Neuronal stem cell (in vitro differentiated cells): Measurements from ENCODE around the gene SSMEM1.
"Not testable (repeated sequence)": the region's sequence is repeated elsewhere in the genome, so short reads cannot be mapped to it uniquely, and the experiment has no call there.

Source experiments
- DNase-seq: peaks from one replicate; pipeline ENCODE4 v3.0.0-alpha.2; 2013; ENCODE audit warnings: low spot score
- H2AFZ ChIP-seq: one replicate; pipeline ENCODE4 v1.6.1; 2013; ENCODE audit warnings: mild to moderate bottlenecking, low read length, inconsistent platforms
- H2AK5ac ChIP-seq: 2 replicates; pipeline ENCODE4 v1.6.1; 2013; ENCODE audit warnings: low read depth, mild to moderate bottlenecking, inconsistent platforms, low read length, moderate library complexity, mixed read lengths
- H2BK120ac ChIP-seq: 2 replicates; pipeline ENCODE4 v1.6.1; 2013; ENCODE audit warnings: low read depth, mild to moderate bottlenecking, inconsistent platforms, low read length, moderate library complexity, mixed read lengths
- H2BK12ac ChIP-seq: one replicate; pipeline ENCODE4 v1.6.1; 2013; ENCODE audit warnings: low read length, inconsistent platforms
- H2BK15ac ChIP-seq: 2 replicates; pipeline ENCODE4 v1.6.1; 2013; ENCODE audit warnings: mild to moderate bottlenecking, low read length, inconsistent platforms, mixed read lengths
- H2BK5ac ChIP-seq: one replicate; pipeline ENCODE4 v1.6.1; 2013; ENCODE audit warnings: inconsistent platforms, mild to moderate bottlenecking, low read length, moderate library complexity
- H3K14ac ChIP-seq: one replicate; pipeline ENCODE4 v1.6.1; 2013; ENCODE audit warnings: low read length, inconsistent platforms
- H3K18ac ChIP-seq: 2 replicates; pipeline ENCODE4 v1.6.1; 2013; ENCODE audit warnings: low read length, inconsistent platforms
- H3K23ac ChIP-seq: 2 replicates; pipeline ENCODE4 v1.6.1; 2013; ENCODE audit warnings: low read depth, mild to moderate bottlenecking, mixed read lengths, low read length, inconsistent platforms; ENCODE audit not compliant: poor library complexity
- H3K27ac ChIP-seq: replicated peaks from 3 replicates; pipeline ENCODE4 v1.5.1; 2013; ENCODE audit warnings: low read length, inconsistent platforms
- H3K27me3 ChIP-seq, 3 experiments: 2 replicates each; pipeline ENCODE4 v1.6.1; 2013; ENCODE audit warnings: low read length in 3 of 3, mild to moderate bottlenecking in 2 of 3, inconsistent platforms in 1 of 3, low read depth in 1 of 3, mixed read lengths in 1 of 3, moderate library complexity in 1 of 3; ENCODE audit not compliant: control insufficient read depth in 3 of 3, insufficient read depth in 3 of 3
- H3K36me3 ChIP-seq, 2 donors: replicated peaks in 1 of 2; 2 replicates each; pipeline ENCODE4 v1.6.1; 2013; ENCODE audit warnings: low read length in 2 of 2; ENCODE audit not compliant: control insufficient read depth in 2 of 2, insufficient read depth in 2 of 2
- H3K4ac ChIP-seq: 2 replicates; pipeline ENCODE4 v1.6.1; 2013; ENCODE audit warnings: inconsistent platforms, mild to moderate bottlenecking, low read length, moderate library complexity
- H3K4me1 ChIP-seq, 2 donors: 1 replicate in 1 of 2; 2 replicates in 1 of 2; pipeline ENCODE4 v1.6.1; 2013; ENCODE audit warnings: low read length in 2 of 2, low read depth in 1 of 2; ENCODE audit not compliant: control insufficient read depth in 2 of 2, insufficient read depth in 1 of 2
- H3K4me2 ChIP-seq: one replicate; pipeline ENCODE4 v1.6.1; 2013; ENCODE audit warnings: mild to moderate bottlenecking, low read length, inconsistent platforms; ENCODE audit not compliant: insufficient read depth, poor library complexity, severe bottlenecking
- H3K4me3 ChIP-seq, 2 donors: 2 replicates each; pipeline ENCODE4 v1.5.1; 2013; ENCODE audit warnings: low read length in 2 of 2, mild to moderate bottlenecking in 2 of 2, inconsistent platforms in 1 of 2, moderate library complexity in 1 of 2
- H3K79me1 ChIP-seq: one replicate; pipeline ENCODE4 v1.6.1; 2013; ENCODE audit warnings: low read depth, mild to moderate bottlenecking, inconsistent platforms, low read length, moderate library complexity
- H3K9ac ChIP-seq: one replicate; pipeline ENCODE4 v1.6.1; 2013; ENCODE audit warnings: mild to moderate bottlenecking, low read depth, low read length, inconsistent platforms; ENCODE audit not compliant: poor library complexity
- H3K9me3 ChIP-seq, 2 donors: replicated peaks in 1 of 2; 2 replicates each; pipeline versions ENCODE3 to v1.6.1; 2013; ENCODE audit warnings: low read length in 2 of 2, mild to moderate bottlenecking in 2 of 2, inconsistent platforms in 1 of 2, low read depth in 1 of 2, mixed read lengths in 1 of 2, moderate library complexity in 1 of 2; ENCODE audit not compliant: control insufficient read depth in 2 of 2, insufficient read depth in 1 of 2
- H4K8ac ChIP-seq: one replicate; pipeline ENCODE4 v1.6.1; 2013; ENCODE audit warnings: low read depth, mild to moderate bottlenecking, inconsistent platforms, low read length, moderate library complexity
- H4K91ac ChIP-seq: one replicate; pipeline ENCODE4 v1.6.1; 2013; ENCODE audit warnings: low read length, low read depth, mild to moderate bottlenecking, inconsistent platforms; ENCODE audit not compliant: poor library complexity
- WGBS, 2 donors: extraction: QIAGEN DNeasy Blood & Tissue Kit; methylation state at CpG; one replicate each; pipeline ENCODE4 v1.1.7; 2013; ENCODE audit warnings: missing lambda C conversion rate in 2 of 2, mixed read lengths in 1 of 2; ENCODE audit not compliant: insufficient read length in 2 of 2, insufficient replicate concordance in 1 of 2; ENCODE audit errors: extremely low coverage in 2 of 2; 5-methylcytosine and 5-hydroxymethylcytosine counted together

Gene SSMEM1

GRCh38 chr7:130181263-130181605 is 26.4 kb upstream of the SSMEM1 start:
- no peaks in the 10 kb centered on the region for H3K4me1 ChIP-seq
- H3K9ac ChIP-seq = no peak overlapping the region
- no peak overlapping the region for H2AFZ ChIP-seq
- H2BK15ac ChIP-seq = no peak overlapping the region
- no peak overlapping the region for H3K23ac ChIP-seq
- H3K27me3 ChIP-seq = no peaks in the 10 kb centered on the region
- no peak for DNase-seq
- no peak overlapping the region for H3K4me3 ChIP-seq
- H2BK5ac ChIP-seq = no peak overlapping the region
- no peak overlapping the region for H4K91ac ChIP-seq
- H3K4me2 ChIP-seq = no peak overlapping the region
- WGBS, 2 donors = no CpG with 5 or more reads among the region's 2 CpGs
- no peak overlapping the region for H3K4ac ChIP-seq
- H4K8ac ChIP-seq = no peak overlapping the region
- H3K14ac ChIP-seq = no peak overlapping the region
- H3K18ac ChIP-seq = no peak overlapping the region
- no peak overlapping the region for H3K27ac ChIP-seq
- no peak overlapping the region for H2BK120ac ChIP-seq
- no peak overlapping the region for H2AK5ac ChIP-seq
- H3K36me3 ChIP-seq = peaks cover 14 to 97% of the 10 kb centered on the region in 2 donors
- no peak overlapping the region for H2BK12ac ChIP-seq
- H3K79me1 ChIP-seq = no peaks in the 10 kb centered on the region
- H3K9me3 ChIP-seq = no peaks in the 10 kb centered on the region

DNA sequence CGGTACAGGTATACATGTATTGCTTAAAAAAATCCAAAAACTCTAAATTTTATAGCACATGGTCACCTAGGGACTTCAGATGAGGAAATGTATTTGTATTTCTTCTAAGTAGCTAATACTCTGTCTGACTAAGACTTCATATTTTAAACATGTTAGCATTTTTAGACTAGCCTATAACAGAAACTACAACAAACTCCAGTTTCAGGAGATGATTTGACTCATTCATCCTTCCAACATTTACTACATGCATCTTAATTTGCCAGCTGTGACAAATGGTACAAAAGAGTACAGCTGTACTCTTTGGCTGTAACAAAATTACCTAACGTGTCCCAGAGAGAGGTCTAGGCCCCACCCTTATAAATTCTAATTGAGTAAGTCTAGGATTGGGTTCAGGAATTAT is 24.7 kb upstream of the SSMEM1 start:
- Histone ChIP-seq H3K36me3 (peaks cover 12 to 96% of the 10 kb centered on the region in 2 donors), H2BK12ac (no peak overlapping the region), H3K4me1 (no peaks in the 10 kb centered on the region), H3K23ac (no peak overlapping the region), H2BK120ac (no peak overlapping the region), H3K9ac (no peak overlapping the region), H3K14ac (no peak overlapping the region), H2BK15ac (no peak overlapping the region), H4K91ac (no peak overlapping the region), H3K27me3 (no peaks in the 10 kb centered on the region), H2AK5ac (no peak overlapping the region), H3K9me3 (no peaks in the 10 kb centered on the region), H3K27ac (no peak overlapping the region), H4K8ac (no peak overlapping the region), H2AFZ (no peak overlapping the region), H3K4me3 (no peak overlapping the region), H3K79me1 (no peaks in the 10 kb centered on the region), H3K4me2 (no peak overlapping the region), H3K18ac (no peak overlapping the region), H3K4ac (no peak overlapping the region), H2BK5ac (no peak overlapping the region)
- WGBS, 2 donors = no CpG with 5 or more reads among the region's 2 CpGs
- no peak for DNase-seq

DNA sequence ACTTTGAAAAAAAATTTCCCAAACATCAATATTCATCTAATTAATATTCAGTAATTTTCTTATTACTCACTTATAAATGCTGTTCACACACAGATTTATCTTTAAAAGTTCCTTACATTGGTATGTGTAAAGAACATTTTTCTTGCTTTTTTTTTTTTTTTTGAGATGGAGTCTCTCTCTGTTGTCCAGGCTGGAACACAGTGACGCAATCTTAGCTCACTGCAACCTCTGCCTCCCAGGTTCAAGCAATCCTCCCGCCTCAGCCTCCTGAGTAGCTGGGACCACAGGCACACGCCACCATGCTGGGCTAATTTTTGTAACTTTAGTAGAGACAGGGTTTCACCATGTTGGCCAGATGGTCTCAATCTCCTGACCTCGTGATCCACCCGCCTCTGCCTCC is 23.3 kb upstream of the SSMEM1 start:
- not testable (repeated sequence) for H3K23ac ChIP-seq, H3K9me3 ChIP-seq, H3K4me3 ChIP-seq, H2BK15ac ChIP-seq, H4K8ac ChIP-seq, H3K14ac ChIP-seq, DNase-seq, H3K79me1 ChIP-seq, H3K4ac ChIP-seq, H3K27ac ChIP-seq, H3K4me2 ChIP-seq, H3K4me1 ChIP-seq, H2BK5ac ChIP-seq, H2BK120ac ChIP-seq, H3K9ac ChIP-seq, H2AK5ac ChIP-seq, H4K91ac ChIP-seq, H3K18ac ChIP-seq, H2BK12ac ChIP-seq, H2AFZ ChIP-seq, H3K27me3 ChIP-seq
- H3K36me3 ChIP-seq = peaks cover 8 to 92% of the 10 kb centered on the region in 2 donors
- WGBS, 2 donors = no CpG with 5 or more reads among the region's 5 CpGs

- Histone ChIP-seq H4K91ac (no peak overlapping the region), H3K14ac (no peak overlapping the region), H3K79me1 (no peaks in the 10 kb centered on the region), H2AFZ (no peak overlapping the region), H3K4me1 (no peaks in the 10 kb centered on the region), H3K4ac (no peak overlapping the region), H2AK5ac (no peak overlapping the region), H3K27me3 (no peaks in the 10 kb centered on the region), H2BK15ac (no peak overlapping the region), H4K8ac (no peak overlapping the region), H3K9me3 (no peaks in the 10 kb centered on the region), H3K9ac (no peak overlapping the region), H2BK120ac (no peak overlapping the region), H3K18ac (no peak overlapping the region), H3K23ac (no peak overlapping the region), H2BK5ac (no peak overlapping the region), H3K27ac (no peak overlapping the region), H3K4me2 (no peak overlapping the region), H3K4me3 (no peak overlapping the region), H2BK12ac (no peak overlapping the region), H3K36me3 (peaks cover 6 to 92% of the 10 kb centered on the region in 2 donors)
- no peak for DNase-seq
- no CpG with 5 or more reads among the region's 2 CpGs for WGBS, 2 donors
Observed at GRCh38 chr7:130187360-130187759, 20.3 kb upstream of the SSMEM1 start.
